Activated naive CD4-positive, alpha-beta T cell treated with anti-CD3 and anti-CD28 coated beads, Interleukin-2, amount 50 U/mL, for 24 hours (primary cell): Measurements from ENCODE around the gene CNMD.

Experiments
- H3K27ac Mint-ChIP-seq: one replicate; pipeline ENCODE4 v1.8.0; 2021; ENCODE audit warnings: mild to moderate bottlenecking, mixed read lengths
- H3K27me3 Mint-ChIP-seq: one replicate; pipeline ENCODE4 v1.8.0; 2021; ENCODE audit warnings: mixed read lengths
- H3K36me3 Mint-ChIP-seq: one replicate; pipeline ENCODE4 v1.8.0; 2021; ENCODE audit warnings: mixed read lengths
- H3K4me1 Mint-ChIP-seq: one replicate; pipeline ENCODE4 v1.8.0; 2021; ENCODE audit warnings: mixed read lengths
- H3K4me3 Mint-ChIP-seq: one replicate; pipeline ENCODE4 v1.8.0; 2021; ENCODE audit warnings: mild to moderate bottlenecking, mixed read lengths
- H3K9me3 Mint-ChIP-seq: one replicate; pipeline ENCODE4 v1.8.0; 2021; ENCODE audit warnings: mixed read lengths

Gene CNMD

DNA sequence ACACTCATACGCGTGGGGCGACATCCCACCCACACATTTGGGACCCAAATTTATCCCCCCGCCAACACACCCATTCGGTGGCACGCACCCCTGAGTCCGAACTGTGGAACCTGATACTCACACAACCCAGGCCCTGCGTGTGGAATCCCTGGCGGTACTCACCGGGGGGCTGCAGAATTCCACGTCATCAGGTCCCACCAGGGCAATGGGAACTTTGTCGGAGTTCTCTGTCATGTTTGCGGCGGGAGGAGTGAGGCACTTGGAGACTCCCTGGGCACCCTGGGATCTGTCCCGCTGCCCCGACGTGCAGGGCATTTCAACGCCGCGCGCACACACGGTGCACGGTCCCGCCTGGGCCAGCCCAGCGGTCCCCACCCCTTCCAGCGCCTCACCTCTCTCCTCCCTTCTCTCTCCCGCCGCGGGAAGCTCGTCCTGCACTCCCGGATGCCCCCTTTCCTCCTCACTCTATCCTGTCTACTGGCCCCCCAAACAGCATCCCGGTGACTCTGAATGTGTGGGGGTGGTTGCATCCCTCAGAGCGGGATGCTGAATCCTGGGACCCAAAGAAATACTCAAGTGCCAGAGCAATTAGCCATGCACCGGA lies at the start of gene CNMD:
Gene CNMD (minus strand): TSS at position 353 of the 604 bp plus-strand sequence. CDS start 119 bp downstream, at position 234.
- peak within 1 kb of the TSS; percentile 60 for H3K4me3 Mint-ChIP-seq
- no peak within 1 kb of the TSS for H3K27ac Mint-ChIP-seq
- H3K4me1 Mint-ChIP-seq: peaks cover 9% of the 10 kb centered on the region
- peaks cover 45% of the 10 kb centered on the region for H3K27me3 Mint-ChIP-seq
- H3K9me3 Mint-ChIP-seq: no peaks in the 10 kb centered on the region
- H3K36me3 Mint-ChIP-seq: peaks cover 1% of the 10 kb centered on the region

DNA sequence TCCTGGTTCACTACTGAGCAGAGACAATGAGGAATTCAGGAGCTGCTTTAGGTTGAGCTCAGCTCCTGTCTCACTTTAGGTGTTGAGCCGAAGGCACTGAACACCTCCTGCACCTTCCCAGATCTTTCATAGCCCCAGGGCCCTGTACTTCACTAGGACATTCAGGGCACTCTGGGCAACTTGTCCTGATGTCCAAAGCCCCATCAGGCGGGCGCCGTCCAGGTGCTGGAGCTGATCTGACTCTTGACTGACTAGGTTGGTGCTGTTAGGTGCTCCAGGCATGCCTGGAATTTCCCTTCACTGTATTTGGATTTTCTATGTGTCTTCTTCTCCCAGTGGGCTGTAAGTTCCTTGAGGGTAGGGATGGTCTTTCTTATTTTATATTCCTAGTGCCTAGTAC lies 48.4 kb upstream of the CNMD start:
- Mint-ChIP-seq H3K27ac (no peak overlapping the region), H3K36me3 (no peaks in the 10 kb centered on the region), H3K27me3 (peaks cover 7% of the 10 kb centered on the region), H3K9me3 (no peaks in the 10 kb centered on the region), H3K4me1 (no peaks in the 10 kb centered on the region), H3K4me3 (no peak overlapping the region)

DNA sequence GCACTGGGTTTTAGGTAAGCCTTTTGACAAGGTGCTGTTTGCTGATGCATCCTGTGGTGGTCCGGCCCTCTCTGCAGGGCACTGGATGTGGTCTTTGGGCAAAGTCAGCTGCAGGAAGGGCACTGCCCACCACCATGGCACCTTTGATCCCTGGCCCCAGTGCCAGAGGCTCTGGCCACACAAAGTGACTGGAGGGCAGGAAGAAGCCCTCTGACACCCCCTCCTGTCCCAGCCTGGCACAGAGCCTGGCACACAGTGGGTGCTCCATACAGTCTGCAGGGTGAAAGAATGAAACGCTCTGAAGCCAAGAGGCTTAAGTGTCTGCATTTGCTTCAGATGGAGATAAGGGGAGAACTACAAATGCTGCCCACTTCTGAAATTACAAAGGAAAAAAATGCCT lies 47.6 kb upstream of the CNMD start:
- no peaks in the 10 kb centered on the region for H3K36me3 Mint-ChIP-seq
- H3K27me3 Mint-ChIP-seq: peaks cover 7% of the 10 kb centered on the region
- no peaks in the 10 kb centered on the region for H3K9me3 Mint-ChIP-seq
- H3K27ac Mint-ChIP-seq: no peak overlapping the region
- H3K4me1 Mint-ChIP-seq: no peaks in the 10 kb centered on the region
- no peak overlapping the region for H3K4me3 Mint-ChIP-seq

GRCh38 chr13:52786766-52787165 lies 47.1 kb upstream of the CNMD start:
- Mint-ChIP-seq H3K4me1 (no peaks in the 10 kb centered on the region), H3K27me3 (peaks cover 7% of the 10 kb centered on the region)

GRCh38 chr13:52785739-52786138 lies 46.1 kb upstream of the CNMD start:
- Mint-ChIP-seq H3K9me3 (no peaks in the 10 kb centered on the region), H3K4me1 (no peaks in the 10 kb centered on the region), H3K27me3 (peaks cover 8% of the 10 kb centered on the region), H3K27ac (no peak overlapping the region), H3K4me3 (no peak overlapping the region), H3K36me3 (no peaks in the 10 kb centered on the region)

More at GRCh38 chr13:52786766-52787165, 47.1 kb upstream of the CNMD start:
- H3K4me3 Mint-ChIP-seq: no peak overlapping the region
- H3K9me3 Mint-ChIP-seq: no peaks in the 10 kb centered on the region
- H3K36me3 Mint-ChIP-seq: no peaks in the 10 kb centered on the region
- H3K27ac Mint-ChIP-seq: no peak overlapping the region

- no peak overlapping the region for H3K27ac Mint-ChIP-seq
- H3K4me1 Mint-ChIP-seq: no peaks in the 10 kb centered on the region
- no peak overlapping the region for H3K4me3 Mint-ChIP-seq
- peaks cover 7% of the 10 kb centered on the region for H3K27me3 Mint-ChIP-seq
- no peaks in the 10 kb centered on the region for H3K9me3 Mint-ChIP-seq
- H3K36me3 Mint-ChIP-seq: no peaks in the 10 kb centered on the region
These were observed 45.1 kb upstream of the CNMD start for GRCh38 chr13:52784591-52785340.

DNA sequence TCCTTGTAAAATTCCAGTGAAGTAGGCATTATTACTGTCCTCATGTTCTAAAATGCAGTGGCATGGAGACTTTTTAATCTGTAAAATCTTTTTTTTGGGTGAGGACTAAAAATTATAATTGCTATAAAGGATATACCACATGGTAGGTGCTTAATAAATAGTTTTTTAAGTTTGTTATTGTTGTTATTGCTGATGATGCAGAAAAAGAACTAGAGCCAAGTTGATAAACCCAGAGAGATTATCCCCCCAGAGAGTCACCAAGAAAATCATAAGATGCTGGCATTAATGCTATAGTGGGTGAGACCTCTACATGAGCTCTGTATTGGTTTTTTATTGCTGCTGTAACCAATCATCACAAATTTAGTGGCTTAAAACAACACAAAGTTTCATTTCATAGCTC lies 44.3 kb upstream of the CNMD start:
- H3K27ac Mint-ChIP-seq: no peak overlapping the region
- H3K4me1 Mint-ChIP-seq: no peaks in the 10 kb centered on the region
- no peaks in the 10 kb centered on the region for H3K9me3 Mint-ChIP-seq
- peaks cover 7% of the 10 kb centered on the region for H3K27me3 Mint-ChIP-seq
- H3K36me3 Mint-ChIP-seq: no peaks in the 10 kb centered on the region
- H3K4me3 Mint-ChIP-seq: no peak overlapping the region

- H3K27me3 Mint-ChIP-seq: peaks cover 6% of the 10 kb centered on the region
- no peaks in the 10 kb centered on the region for H3K36me3 Mint-ChIP-seq
- no peak overlapping the region for H3K4me3 Mint-ChIP-seq
- H3K4me1 Mint-ChIP-seq: no peaks in the 10 kb centered on the region
- no peaks in the 10 kb centered on the region for H3K9me3 Mint-ChIP-seq
- no peak overlapping the region for H3K27ac Mint-ChIP-seq
These were observed 43.1 kb upstream of the CNMD start for GRCh38 chr13:52782471-52783448.

- no peaks in the 10 kb centered on the region for H3K4me1 Mint-ChIP-seq
- H3K9me3 Mint-ChIP-seq: no peaks in the 10 kb centered on the region
These were observed 41.0 kb upstream of the CNMD start for GRCh38 chr13:52780611-52781010.

GRCh38 chr13:52780092-52780491 lies 40.5 kb upstream of the CNMD start:
- H3K36me3 Mint-ChIP-seq: no peaks in the 10 kb centered on the region
- H3K4me1 Mint-ChIP-seq: no peaks in the 10 kb centered on the region
- no peak overlapping the region for H3K4me3 Mint-ChIP-seq
- H3K27ac Mint-ChIP-seq: no peak overlapping the region
- H3K9me3 Mint-ChIP-seq: no peaks in the 10 kb centered on the region
- H3K27me3 Mint-ChIP-seq: peaks cover 18% of the 10 kb centered on the region

More at GRCh38 chr13:52780611-52781010, 41.0 kb upstream of the CNMD start:
- Mint-ChIP-seq H3K27me3 (peaks cover 13% of the 10 kb centered on the region), H3K36me3 (no peaks in the 10 kb centered on the region), H3K27ac (no peak overlapping the region), H3K4me3 (no peak overlapping the region)

DNA sequence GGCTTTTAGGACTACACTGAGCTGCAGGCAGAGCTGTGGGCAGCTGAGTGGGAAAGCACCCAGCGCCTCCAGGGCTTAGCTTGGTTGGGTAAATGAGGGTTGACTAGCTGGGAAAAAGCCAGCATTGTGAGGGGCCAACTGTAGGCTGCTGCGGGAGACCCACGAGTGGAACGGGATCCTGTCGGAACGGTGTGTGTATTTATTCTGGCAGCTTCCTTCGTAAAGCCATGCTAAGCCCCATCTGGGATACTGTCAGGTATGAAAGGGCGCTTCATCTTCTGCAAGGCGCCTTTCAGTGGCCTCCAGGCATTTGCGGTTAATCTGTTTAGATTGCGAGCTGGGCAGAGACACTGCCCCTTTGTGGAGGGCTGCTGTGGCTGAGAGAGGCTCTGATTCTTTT lies 39.5 kb upstream of the CNMD start:
- no peak overlapping the region for H3K4me3 Mint-ChIP-seq
- H3K4me1 Mint-ChIP-seq: no peaks in the 10 kb centered on the region
- no peaks in the 10 kb centered on the region for H3K36me3 Mint-ChIP-seq
- no peak overlapping the region for H3K27ac Mint-ChIP-seq
- H3K9me3 Mint-ChIP-seq: no peaks in the 10 kb centered on the region
- peaks cover 16% of the 10 kb centered on the region for H3K27me3 Mint-ChIP-seq

GRCh38 chr13:52776726-52777125 lies 37.1 kb upstream of the CNMD start:
- Mint-ChIP-seq H3K27ac (no peak overlapping the region), H3K36me3 (no peaks in the 10 kb centered on the region), H3K9me3 (no peaks in the 10 kb centered on the region), H3K27me3 (peaks cover 24% of the 10 kb centered on the region), H3K4me1 (no peaks in the 10 kb centered on the region), H3K4me3 (no peak overlapping the region)

DNA sequence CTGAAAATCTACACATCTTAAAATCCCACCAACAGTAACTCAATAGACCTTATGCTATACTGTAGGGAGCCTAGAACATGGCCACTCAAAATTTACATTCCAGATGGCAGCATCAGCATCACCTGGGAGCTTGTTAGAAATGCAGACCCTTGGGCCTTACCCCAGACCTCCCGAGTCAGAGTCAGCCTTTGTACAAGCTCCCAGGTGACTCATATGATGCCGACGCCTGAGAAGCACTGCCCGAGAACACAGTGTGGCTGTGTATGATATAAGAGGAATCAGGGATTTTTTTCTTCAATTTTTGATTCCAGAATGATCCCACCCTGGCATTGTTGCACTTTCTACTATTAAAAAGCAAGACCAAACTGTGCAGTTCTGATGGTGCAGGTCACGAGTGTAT lies 35.9 kb upstream of the CNMD start:
- Mint-ChIP-seq H3K36me3 (no peaks in the 10 kb centered on the region), H3K4me3 (no peak overlapping the region), H3K27ac (no peak overlapping the region), H3K9me3 (no peaks in the 10 kb centered on the region), H3K4me1 (no peaks in the 10 kb centered on the region), H3K27me3 (peaks cover 28% of the 10 kb centered on the region)

DNA sequence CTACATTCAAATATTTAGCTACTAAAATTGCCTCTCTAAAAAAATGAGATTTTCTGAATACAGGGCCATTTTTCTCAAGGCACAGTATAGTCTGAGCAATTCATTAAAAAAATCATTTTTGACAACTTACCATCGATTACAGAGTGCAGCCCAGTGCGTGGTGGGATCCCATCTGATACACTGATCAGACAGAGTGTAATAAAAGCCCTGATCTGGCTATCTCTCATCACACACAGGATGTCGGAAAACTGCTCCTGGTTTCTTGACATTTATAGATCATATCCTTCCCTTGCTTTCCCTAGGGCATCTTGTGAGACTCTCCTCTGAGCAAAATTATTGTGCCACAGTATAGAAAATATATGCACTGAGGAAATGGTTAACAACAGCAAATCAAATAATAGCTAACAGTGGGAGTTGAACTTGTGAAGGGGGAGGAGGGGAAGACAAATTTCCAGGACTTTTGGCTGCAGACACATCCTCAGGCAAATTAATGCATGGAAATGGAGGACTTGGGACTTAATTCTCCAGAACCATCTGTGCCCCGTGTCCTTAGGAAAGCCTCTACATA lies 28.4 kb upstream of the CNMD start:
- Mint-ChIP-seq H3K4me1 (no peaks in the 10 kb centered on the region), H3K36me3 (no peaks in the 10 kb centered on the region), H3K27ac (no peak overlapping the region), H3K9me3 (no peaks in the 10 kb centered on the region), H3K27me3 (peaks cover 16% of the 10 kb centered on the region), H3K4me3 (no peak overlapping the region)

DNA sequence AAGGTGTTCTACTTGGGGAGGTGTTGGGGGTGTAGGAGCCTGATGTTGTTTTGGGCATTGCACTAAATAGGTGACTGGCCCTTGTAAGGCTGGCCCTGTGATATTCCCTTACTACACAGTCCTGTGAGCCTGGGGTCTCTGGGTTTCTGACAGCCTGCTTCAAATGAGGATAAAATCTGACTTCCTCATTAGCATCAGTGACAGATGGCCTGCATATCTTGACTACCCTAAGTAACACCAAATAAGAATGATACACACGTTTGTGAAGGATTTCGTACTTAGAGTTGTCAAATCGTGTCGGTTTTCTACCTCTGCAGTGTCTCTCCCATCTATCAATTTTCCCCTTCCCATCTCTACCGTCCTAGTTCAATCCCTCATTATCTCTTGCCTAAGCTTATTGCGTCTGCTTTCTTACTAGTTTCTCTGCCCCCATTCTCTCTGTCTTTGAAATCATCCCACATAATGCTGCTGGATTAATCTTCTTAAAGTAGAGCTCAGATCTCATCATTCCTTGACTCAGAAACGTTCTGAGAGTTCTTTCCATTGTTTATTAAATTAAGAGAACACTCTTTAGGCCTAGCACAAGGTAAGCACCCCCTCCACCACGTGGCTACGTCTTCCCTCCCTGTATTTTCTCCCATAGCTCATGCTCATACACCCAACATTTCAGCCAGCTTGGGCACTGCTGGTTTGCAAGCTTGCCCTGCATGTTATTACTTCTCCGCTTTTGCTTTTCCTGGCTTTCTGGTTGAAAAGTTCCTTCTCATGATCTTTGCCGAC lies 26.2 kb upstream of the CNMD start:
- H3K36me3 Mint-ChIP-seq: no peaks in the 10 kb centered on the region
- no peaks in the 10 kb centered on the region for H3K9me3 Mint-ChIP-seq
- no peak overlapping the region for H3K27ac Mint-ChIP-seq
- peaks cover 3% of the 10 kb centered on the region for H3K27me3 Mint-ChIP-seq
- no peaks in the 10 kb centered on the region for H3K4me1 Mint-ChIP-seq
- H3K4me3 Mint-ChIP-seq: no peak overlapping the region
